Hepatocyte (in vitro differentiated cells): ENCODE results near the gene DAP.

Experiments used
- CTCF ChIP-seq: fragments of 200-600 bp; sonication (generic); IDR thresholded peaks from 2 replicates; pipeline ENCODE4 v1.5.1; 2016; ENCODE audit warnings: antibody characterized with exemption, mild to moderate bottlenecking; ENCODE audit not compliant: poor library complexity
- EZH2 ChIP-seq: fragments of 200-600 bp; sonication (generic); IDR thresholded peaks from 2 replicates; pipeline ENCODE4 v1.6.1; 2016; ENCODE audit warnings: antibody characterized with exemption, mild to moderate bottlenecking, borderline replicate concordance

- TF ChIP-seq CTCF (no peak), EZH2 (no peak)
Observed at GRCh38 chr5:10673017-10673389, 88.0 kb downstream of the DAP start.
